ENCODE data around the gene GNLY.
"Not testable (repeated sequence)": the region's sequence is repeated elsewhere in the genome, so short reads cannot be mapped to it uniquely, and the experiment has no call there.

GNLY gene

GRCh38 chr2:85650456-85650855 is 43.7 kb upstream of the GNLY start:
- no peak for DNase-seq (ENCODE audit: low read depth)
- no peak for TF ChIP-seq CTCF (IDR thresholded peaks at IDR 0.05; ENCODE audit: control insufficient read depth, insufficient read depth, low read depth, low read length, missing control alignments)
- H3K4me3 ChIP-seq (ENCODE audit: control insufficient read depth, low read depth, low read length) = no peak overlapping the region

GRCh38 chr2:85651097-85651496 is 43.1 kb upstream of the GNLY start:
- no peak overlapping the region for H3K4me3 ChIP-seq (ENCODE audit: control insufficient read depth, low read depth, low read length)
- TF ChIP-seq CTCF (IDR thresholded peaks at IDR 0.05; ENCODE audit: control insufficient read depth, insufficient read depth, low read depth, low read length, missing control alignments) = no peak
- no peak for DNase-seq (ENCODE audit: low read depth)

- no peak overlapping the region for H3K4me3 ChIP-seq (ENCODE audit: control insufficient read depth, low read depth, low read length)
Measured at GRCh38 chr2:85652056-85652455, 42.1 kb upstream of the GNLY start.

GRCh38 chr2:85653996-85654395 is 40.2 kb upstream of the GNLY start:
- TF ChIP-seq CTCF (IDR thresholded peaks at IDR 0.05; ENCODE audit: control insufficient read depth, insufficient read depth, low read depth, low read length, missing control alignments) = no peak
- DNase-seq (ENCODE audit: low read depth) = no peak
- no peak overlapping the region for H3K4me3 ChIP-seq (ENCODE audit: control insufficient read depth, low read depth, low read length)

More at GRCh38 chr2:85652056-85652455, 42.1 kb upstream of the GNLY start:
- no peak for DNase-seq (ENCODE audit: low read depth)
- no peak for TF ChIP-seq CTCF (IDR thresholded peaks at IDR 0.05; ENCODE audit: control insufficient read depth, insufficient read depth, low read depth, low read length, missing control alignments)

- no peak overlapping the region for H3K4me3 ChIP-seq (ENCODE audit: control insufficient read depth, low read depth, low read length)
- no peak for DNase-seq (ENCODE audit: low read depth)
- TF ChIP-seq CTCF (IDR thresholded peaks at IDR 0.05; ENCODE audit: control insufficient read depth, insufficient read depth, low read depth, low read length, missing control alignments) = no peak
Measured at GRCh38 chr2:85655961-85656417, 38.2 kb upstream of the GNLY start.

GRCh38 chr2:85656468-85656867 is 37.7 kb upstream of the GNLY start:
- DNase-seq (ENCODE audit: low read depth) = no peak
- H3K4me3 ChIP-seq (ENCODE audit: control insufficient read depth, low read depth, low read length) = no peak overlapping the region
- TF ChIP-seq CTCF (IDR thresholded peaks at IDR 0.05; ENCODE audit: control insufficient read depth, insufficient read depth, low read depth, low read length, missing control alignments) = no peak

GRCh38 chr2:85657399-85657798 is 36.8 kb upstream of the GNLY start:
- not testable (repeated sequence) for H3K4me3 ChIP-seq (ENCODE audit: control insufficient read depth, low read depth, low read length); DNase-seq (ENCODE audit: low read depth)

Measured in AG09309 (cell line).